ENCODE measurements around the gene ZNF599. TPM values are rescaled to one million over a fixed set of nuclear protein-coding genes. Genes with fewer than 3 reads are reported as not detected.

The ZNF599 gene
- total and polyA plus RNA-seq, 2 of the 13 experiments (the other 11 are each of a cell fraction or from before 2014, with no cell fraction given) = 5.8 to 7.3 TPM

DNA sequence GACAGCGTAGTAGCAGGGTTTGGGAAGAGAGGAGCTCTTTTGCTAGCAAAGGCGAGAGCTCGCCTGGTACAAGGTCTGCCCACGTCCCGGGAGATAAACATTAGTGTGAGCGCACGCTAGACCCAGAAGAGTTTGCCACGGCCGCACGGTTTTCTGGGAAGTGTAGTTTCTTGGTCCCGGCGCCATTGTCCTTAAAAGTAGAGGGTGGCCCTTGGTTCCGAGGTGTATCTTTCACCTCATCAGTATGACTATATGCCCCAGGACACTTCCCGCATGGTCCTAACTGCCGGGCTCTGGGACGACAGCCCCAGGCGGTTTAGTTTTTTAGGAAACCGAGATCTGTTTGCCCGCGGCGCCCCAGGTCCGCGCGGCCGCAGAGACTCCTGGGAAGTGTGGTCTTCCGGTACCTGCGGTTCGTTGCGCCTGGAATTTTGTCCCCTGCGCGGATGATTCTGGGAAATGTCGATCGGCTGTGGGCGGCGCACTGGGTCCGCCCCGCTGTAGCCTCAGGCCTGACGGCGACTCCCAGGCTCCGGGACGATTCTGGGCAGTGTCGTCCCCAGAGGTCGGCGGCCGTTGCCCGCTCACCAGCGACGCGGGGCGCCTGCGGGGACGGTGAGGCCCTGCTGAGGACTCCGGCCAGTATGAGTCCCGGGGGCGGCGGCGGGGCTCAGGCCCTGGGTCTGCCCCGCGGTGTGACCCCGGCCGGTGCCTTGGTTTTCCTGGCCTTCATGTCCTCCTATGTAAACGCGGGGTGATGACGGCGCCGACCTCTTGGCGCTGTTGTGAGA is 39.1 kb downstream of the ZNF599 start, which contains the start of gene ZNF181 (continued):
- TF ChIP-seq PITX1 (CRISPR knock-in tag; IDR thresholded peaks at IDR 0.05) = 0 out of 2 replicates have a peak, but pooled peaks have one; percentile 4
- TF ChIP-seq, protein P1, sequence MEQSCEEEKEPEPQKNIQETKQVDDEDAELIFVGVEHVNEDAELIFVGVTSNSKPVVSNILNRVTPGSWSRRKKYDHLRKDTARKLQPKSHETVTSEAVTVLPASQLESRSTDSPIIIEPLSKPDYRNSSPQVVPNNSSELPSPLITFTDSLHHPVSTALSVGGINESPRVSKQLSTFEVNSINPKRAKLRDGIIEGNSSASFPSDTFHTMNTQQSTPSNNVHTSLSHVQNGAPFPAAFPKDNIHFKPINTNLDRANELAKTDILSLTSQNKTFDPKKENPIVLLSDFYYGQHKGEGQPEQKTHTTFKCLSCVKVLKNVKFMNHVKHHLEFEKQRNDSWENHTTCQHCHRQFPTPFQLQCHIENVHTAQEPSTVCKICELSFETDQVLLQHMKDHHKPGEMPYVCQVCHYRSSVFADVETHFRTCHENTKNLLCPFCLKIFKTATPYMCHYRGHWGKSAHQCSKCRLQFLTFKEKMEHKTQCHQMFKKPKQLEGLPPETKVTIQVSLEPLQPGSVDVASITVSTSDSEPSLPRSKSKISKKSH (CRISPR knock-in tag; IDR thresholded peaks at IDR 0.05; ENCODE audit: borderline replicate concordance) = no peak
- TF ChIP-seq, protein P2, sequence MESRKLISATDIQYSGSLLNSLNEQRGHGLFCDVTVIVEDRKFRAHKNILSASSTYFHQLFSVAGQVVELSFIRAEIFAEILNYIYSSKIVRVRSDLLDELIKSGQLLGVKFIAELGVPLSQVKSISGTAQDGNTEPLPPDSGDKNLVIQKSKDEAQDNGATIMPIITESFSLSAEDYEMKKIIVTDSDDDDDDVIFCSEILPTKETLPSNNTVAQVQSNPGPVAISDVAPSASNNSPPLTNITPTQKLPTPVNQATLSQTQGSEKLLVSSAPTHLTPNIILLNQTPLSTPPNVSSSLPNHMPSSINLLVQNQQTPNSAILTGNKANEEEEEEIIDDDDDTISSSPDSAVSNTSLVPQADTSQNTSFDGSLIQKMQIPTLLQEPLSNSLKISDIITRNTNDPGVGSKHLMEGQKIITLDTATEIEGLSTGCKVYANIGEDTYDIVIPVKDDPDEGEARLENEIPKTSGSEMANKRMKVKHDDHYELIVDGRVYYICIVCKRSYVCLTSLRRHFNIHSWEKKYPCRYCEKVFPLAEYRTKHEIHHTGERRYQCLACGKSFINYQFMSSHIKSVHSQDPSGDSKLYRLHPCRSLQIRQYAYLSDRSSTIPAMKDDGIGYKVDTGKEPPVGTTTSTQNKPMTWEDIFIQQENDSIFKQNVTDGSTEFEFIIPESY (CRISPR knock-in tag; IDR thresholded peaks at IDR 0.05) = no peak
- TF ChIP-seq, protein P3, sequence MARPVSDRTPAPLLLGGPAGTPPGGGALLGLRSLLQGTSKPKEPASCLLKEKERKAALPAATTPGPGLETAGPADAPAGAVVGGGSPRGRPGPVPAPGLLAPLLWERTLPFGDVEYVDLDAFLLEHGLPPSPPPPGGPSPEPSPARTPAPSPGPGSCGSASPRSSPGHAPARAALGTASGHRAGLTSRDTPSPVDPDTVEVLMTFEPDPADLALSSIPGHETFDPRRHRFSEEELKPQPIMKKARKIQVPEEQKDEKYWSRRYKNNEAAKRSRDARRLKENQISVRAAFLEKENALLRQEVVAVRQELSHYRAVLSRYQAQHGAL (CRISPR knock-in tag; IDR thresholded peaks at IDR 0.05; ENCODE audit: not compliant biosample characterization) = peak; percentile 58
- TF ChIP-seq SYNCRIP (IDR thresholded peaks at IDR 0.05; ENCODE audit: insufficient read depth, low read depth, low read length) = no peak
- TF ChIP-seq, protein P4, sequence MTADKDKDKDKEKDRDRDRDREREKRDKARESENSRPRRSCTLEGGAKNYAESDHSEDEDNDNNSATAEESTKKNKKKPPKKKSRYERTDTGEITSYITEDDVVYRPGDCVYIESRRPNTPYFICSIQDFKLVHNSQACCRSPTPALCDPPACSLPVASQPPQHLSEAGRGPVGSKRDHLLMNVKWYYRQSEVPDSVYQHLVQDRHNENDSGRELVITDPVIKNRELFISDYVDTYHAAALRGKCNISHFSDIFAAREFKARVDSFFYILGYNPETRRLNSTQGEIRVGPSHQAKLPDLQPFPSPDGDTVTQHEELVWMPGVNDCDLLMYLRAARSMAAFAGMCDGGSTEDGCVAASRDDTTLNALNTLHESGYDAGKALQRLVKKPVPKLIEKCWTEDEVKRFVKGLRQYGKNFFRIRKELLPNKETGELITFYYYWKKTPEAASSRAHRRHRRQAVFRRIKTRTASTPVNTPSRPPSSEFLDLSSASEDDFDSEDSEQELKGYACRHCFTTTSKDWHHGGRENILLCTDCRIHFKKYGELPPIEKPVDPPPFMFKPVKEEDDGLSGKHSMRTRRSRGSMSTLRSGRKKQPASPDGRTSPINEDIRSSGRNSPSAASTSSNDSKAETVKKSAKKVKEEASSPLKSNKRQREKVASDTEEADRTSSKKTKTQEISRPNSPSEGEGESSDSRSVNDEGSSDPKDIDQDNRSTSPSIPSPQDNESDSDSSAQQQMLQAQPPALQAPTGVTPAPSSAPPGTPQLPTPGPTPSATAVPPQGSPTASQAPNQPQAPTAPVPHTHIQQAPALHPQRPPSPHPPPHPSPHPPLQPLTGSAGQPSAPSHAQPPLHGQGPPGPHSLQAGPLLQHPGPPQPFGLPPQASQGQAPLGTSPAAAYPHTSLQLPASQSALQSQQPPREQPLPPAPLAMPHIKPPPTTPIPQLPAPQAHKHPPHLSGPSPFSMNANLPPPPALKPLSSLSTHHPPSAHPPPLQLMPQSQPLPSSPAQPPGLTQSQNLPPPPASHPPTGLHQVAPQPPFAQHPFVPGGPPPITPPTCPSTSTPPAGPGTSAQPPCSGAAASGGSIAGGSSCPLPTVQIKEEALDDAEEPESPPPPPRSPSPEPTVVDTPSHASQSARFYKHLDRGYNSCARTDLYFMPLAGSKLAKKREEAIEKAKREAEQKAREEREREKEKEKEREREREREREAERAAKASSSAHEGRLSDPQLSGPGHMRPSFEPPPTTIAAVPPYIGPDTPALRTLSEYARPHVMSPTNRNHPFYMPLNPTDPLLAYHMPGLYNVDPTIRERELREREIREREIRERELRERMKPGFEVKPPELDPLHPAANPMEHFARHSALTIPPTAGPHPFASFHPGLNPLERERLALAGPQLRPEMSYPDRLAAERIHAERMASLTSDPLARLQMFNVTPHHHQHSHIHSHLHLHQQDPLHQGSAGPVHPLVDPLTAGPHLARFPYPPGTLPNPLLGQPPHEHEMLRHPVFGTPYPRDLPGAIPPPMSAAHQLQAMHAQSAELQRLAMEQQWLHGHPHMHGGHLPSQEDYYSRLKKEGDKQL (CRISPR knock-in tag; IDR thresholded peaks at IDR 0.05; ENCODE audit: low read depth) = no peak
- no peak for TF ChIP-seq SCMH1 (CRISPR knock-in tag; IDR thresholded peaks at IDR 0.05; ENCODE audit: borderline replicate concordance)
- peak; percentile 89 for TF ChIP-seq YY1 (IDR thresholded peaks at IDR 0.05; ENCODE audit: insufficient read depth, insufficient replicate concordance, low read depth, low read length)
- no peak for TF ChIP-seq TCF12 (IDR thresholded peaks at IDR 0.05)
- no peak for TF ChIP-seq TCF12 (CRISPR knock-in tag; IDR thresholded peaks at IDR 0.05)
- 0 out of 2 replicates have a peak, but pooled peaks have one; percentile 9 for TF ChIP-seq KLF12 (CRISPR knock-in tag; IDR thresholded peaks at IDR 0.05; ENCODE audit: borderline replicate concordance)
- TF ChIP-seq, protein P5, sequence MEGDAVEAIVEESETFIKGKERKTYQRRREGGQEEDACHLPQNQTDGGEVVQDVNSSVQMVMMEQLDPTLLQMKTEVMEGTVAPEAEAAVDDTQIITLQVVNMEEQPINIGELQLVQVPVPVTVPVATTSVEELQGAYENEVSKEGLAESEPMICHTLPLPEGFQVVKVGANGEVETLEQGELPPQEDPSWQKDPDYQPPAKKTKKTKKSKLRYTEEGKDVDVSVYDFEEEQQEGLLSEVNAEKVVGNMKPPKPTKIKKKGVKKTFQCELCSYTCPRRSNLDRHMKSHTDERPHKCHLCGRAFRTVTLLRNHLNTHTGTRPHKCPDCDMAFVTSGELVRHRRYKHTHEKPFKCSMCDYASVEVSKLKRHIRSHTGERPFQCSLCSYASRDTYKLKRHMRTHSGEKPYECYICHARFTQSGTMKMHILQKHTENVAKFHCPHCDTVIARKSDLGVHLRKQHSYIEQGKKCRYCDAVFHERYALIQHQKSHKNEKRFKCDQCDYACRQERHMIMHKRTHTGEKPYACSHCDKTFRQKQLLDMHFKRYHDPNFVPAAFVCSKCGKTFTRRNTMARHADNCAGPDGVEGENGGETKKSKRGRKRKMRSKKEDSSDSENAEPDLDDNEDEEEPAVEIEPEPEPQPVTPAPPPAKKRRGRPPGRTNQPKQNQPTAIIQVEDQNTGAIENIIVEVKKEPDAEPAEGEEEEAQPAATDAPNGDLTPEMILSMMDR (CRISPR knock-in tag; IDR thresholded peaks at IDR 0.05) = peak; percentile 41
- peak; percentile 49; the same call in 1 of the 2 replicates for TF ChIP-seq ZBTB20 (CRISPR knock-in tag; IDR thresholded peaks at IDR 0.05; ENCODE audit: borderline replicate concordance, low read depth)
- no peak for TF ChIP-seq EHMT2 (IDR thresholded peaks at IDR 0.05; ENCODE audit: borderline replicate concordance, low read depth, low read length)
- TF ChIP-seq ZNF383 (CRISPR knock-in tag; IDR thresholded peaks at IDR 0.05; ENCODE audit: borderline replicate concordance) = no peak
- TF ChIP-seq ZNF792 (CRISPR knock-in tag; IDR thresholded peaks at IDR 0.05) = peak; percentile 62; the same call in 1 of the 2 replicates

Data from HepG2 (cell line).